Suprapubic skin (tissue), 4 donors: ENCODE results near the gene STOM. TPM values are rescaled to one million over a fixed set of nuclear protein-coding genes. Genes with fewer than 3 reads are reported as not detected.
A peak's percentile ranks its signal among the peaks of the same experiment; 100 is the strongest.

Experiments
- DNase-seq, 2 donors: peaks; one replicate each; pipeline ENCODE4 v3.0.0-alpha.2; 2019; ENCODE audit warnings: low spot score in 2 of 2
- H3K27ac ChIP-seq: fragments of 200-600 bp; sonication (generic); one replicate; pipeline ENCODE4 v1.5.1; 2019
- H3K27me3 ChIP-seq: fragments of 200-600 bp; sonication (generic); one replicate; pipeline ENCODE4 v1.5.1; 2019
- H3K36me3 ChIP-seq: fragments of 200-600 bp; sonication (generic); one replicate; pipeline ENCODE4 v1.5.1; 2019
- H3K4me1 ChIP-seq: fragments of 200-600 bp; sonication (generic); one replicate; pipeline ENCODE4 v1.5.1; 2019
- H3K4me3 ChIP-seq: fragments of 200-600 bp; sonication (generic); one replicate; pipeline ENCODE4 v1.5.1; 2019; ENCODE audit warnings: mild to moderate bottlenecking
- H3K9me3 ChIP-seq: fragments of 200-600 bp; sonication (generic); one replicate; pipeline ENCODE4 v1.5.1; 2019
- CTCF ChIP-seq, 2 donors: fragments of 200-600 bp in 1 of 2; fragments of 450-650 bp in 1 of 2; sonication (generic) in 1 of 2; IDR thresholded peaks; one replicate each; pipeline ENCODE4 v1.5.1; 2016 to 2019; ENCODE audit warnings: antibody characterized with exemption in 2 of 2, mild to moderate bottlenecking in 1 of 2, moderate library complexity in 1 of 2
- EP300 ChIP-seq: sonication (generic); formaldehyde crosslinking; IDR thresholded peaks from one replicate; pipeline ENCODE4 v1.6.1; 2017; ENCODE audit warnings: antibody characterized with exemption
- POLR2A ChIP-seq, 2 donors: fragments of 450-650 bp; IDR thresholded peaks; one replicate each; pipeline ENCODE4 v1.6.1; 2017; ENCODE audit warnings: antibody characterized with exemption in 2 of 2, mild to moderate bottlenecking in 2 of 2, moderate library complexity in 2 of 2
- POLR2AphosphoS5 ChIP-seq, 3 donors: sonication (generic); formaldehyde crosslinking; IDR thresholded peaks; one replicate each; pipeline ENCODE4 v1.6.1; 2017; ENCODE audit warnings: antibody characterized with exemption in 3 of 3
- WGBS: methylation state at CpG from one replicate; pipeline ENCODE4 v1.1.5; 2018; 5-methylcytosine and 5-hydroxymethylcytosine counted together
- total RNA-seq, 4 donors: library from RNA; depleted of rRNA; stranded (reverse); fragments of >200 nt; gene quantifications; one replicate each; pipeline ENCODE4 v1.1.0, GENCODE V29; 2016

STOM gene
- total RNA-seq, 4 donors from 2014 or later: 166 to 238 (median 185) TPM

DNA sequence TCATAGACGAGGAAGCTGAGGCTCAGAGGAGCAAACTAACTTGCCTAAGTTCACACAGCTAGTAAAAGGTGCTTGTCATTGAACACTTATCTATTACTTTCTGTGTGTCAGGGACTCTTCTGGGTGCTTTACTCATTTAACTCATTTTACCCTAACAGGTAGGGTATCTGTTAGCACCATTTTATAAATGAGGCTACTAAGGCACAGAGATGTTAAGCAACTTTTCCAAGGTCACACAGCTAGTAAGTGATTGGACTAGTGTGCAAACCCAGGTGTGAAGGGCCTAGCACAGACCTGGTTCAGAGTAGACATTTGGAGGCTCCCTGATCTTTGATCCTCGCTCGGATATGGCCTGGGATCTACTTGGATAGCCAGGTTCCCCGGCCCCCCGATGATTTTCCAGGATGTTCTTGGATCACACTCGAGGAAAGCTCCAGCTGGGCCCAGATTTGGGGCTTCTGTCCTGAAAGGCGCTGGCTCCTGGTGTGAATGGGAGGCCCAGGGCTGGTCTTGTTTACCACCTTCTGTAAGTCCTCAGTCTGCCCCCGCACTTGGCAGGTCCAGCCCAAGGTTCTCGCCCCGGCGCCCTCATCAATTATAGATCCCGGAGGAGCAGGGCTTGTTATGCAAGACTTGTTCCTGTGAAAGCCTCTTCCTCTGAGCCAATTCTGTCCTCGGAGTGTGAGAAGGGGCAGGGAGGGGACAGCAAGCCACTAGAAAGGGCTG lies 64.6 kb downstream of the STOM start:
- peak; percentile 87 to 91 for DNase-seq
- Histone ChIP-seq H3K9me3 (no peaks in the 10 kb centered on the region), H3K36me3 (peaks cover 81% of the 10 kb centered on the region), H3K4me1 (peaks cover 60% of the 10 kb centered on the region), H3K27me3 (no peaks in the 10 kb centered on the region), H3K27ac (peak overlapping the region; percentile 60), H3K4me3 (peak overlapping the region; percentile 62)
- TF ChIP-seq CTCF (IDR thresholded peaks at IDR 0.05) (no peak), POLR2AphosphoS5 (IDR thresholded peaks at IDR 0.05) (peak in 2 of 3 donors; percentile 28 to 58), POLR2A (IDR thresholded peaks at IDR 0.05) (no peak), EP300 (no peak)
- WGBS: 43% methylated on average over 8 of the region's 13 CpGs

GRCh38 chr9:121304707-121305106 lies 65.3 kb downstream of the STOM start:
- Histone ChIP-seq H3K27me3 (no peaks in the 10 kb centered on the region), H3K9me3 (no peaks in the 10 kb centered on the region), H3K4me1 (peaks cover 66% of the 10 kb centered on the region), H3K4me3 (peak overlapping the region; percentile 62), H3K36me3 (peaks cover 73% of the 10 kb centered on the region), H3K27ac (peak overlapping the region; percentile 22)
- peak; percentile 49 to 52 for DNase-seq
- TF ChIP-seq CTCF (IDR thresholded peaks at IDR 0.05): no peak
- TF ChIP-seq EP300: no peak
- no peak for TF ChIP-seq POLR2AphosphoS5 (IDR thresholded peaks at IDR 0.05)
- no peak for TF ChIP-seq POLR2A (IDR thresholded peaks at IDR 0.05)
- WGBS: 85% methylated on average over 1 of the region's 1 CpG

DNA sequence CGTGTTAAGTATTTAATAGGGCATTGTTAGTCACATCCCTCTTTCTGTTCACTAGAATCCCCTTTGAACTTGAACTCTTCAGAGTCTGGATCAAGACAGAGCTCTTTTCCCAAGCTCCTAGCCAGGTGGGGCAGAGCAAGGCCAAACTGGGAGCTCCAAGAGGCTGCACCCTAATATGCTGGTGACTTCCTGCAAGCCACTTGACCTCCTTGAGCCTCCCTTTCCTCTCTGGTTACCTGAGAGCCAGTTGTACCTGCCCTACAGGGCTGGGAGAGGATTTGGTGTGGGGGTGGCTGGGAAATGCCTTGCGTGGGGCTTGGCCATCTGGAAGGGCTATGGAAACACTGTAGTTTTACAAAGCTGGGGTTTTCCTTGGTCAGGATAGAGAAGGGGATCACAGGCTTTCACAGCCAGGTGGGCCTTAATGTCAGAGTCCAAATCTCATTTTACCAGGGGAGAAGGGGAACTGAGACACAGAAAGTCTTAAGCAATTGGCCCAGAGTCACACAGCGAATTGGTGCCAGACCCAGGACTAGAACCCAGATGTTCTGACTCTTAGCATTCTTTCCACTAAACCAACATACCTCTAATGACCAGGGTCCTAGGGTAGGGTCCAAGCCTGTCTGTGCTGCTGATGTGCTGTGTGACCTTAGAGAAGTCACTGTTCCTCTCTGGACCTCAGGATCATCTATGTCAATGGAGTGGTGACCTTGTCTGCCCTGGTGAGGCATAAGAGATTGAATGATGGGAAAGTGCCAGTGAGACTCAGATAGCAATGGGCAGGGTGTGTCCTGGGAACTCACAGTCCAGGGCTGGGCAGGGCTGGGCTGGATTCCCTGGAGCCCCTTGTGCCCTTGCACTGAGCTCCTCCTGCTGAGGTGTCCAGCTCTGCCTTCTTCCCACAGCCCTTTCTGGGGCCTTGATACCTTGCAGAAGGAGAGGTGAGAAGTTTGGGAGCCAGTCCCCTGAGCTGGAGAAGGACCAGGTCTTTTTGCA lies 66.3 kb downstream of the STOM start:
- Histone ChIP-seq H3K27me3 (no peaks in the 10 kb centered on the region), H3K4me3 (peak overlapping the region; percentile 62), H3K27ac (peak overlapping the region; percentile 22), H3K9me3 (no peaks in the 10 kb centered on the region), H3K36me3 (peaks cover 65% of the 10 kb centered on the region), H3K4me1 (peaks cover 76% of the 10 kb centered on the region)
- TF ChIP-seq EP300: no peak
- WGBS: 75% methylated on average over 3 of the region's 3 CpGs
- peak; percentile 61 to 64 for DNase-seq

DNA sequence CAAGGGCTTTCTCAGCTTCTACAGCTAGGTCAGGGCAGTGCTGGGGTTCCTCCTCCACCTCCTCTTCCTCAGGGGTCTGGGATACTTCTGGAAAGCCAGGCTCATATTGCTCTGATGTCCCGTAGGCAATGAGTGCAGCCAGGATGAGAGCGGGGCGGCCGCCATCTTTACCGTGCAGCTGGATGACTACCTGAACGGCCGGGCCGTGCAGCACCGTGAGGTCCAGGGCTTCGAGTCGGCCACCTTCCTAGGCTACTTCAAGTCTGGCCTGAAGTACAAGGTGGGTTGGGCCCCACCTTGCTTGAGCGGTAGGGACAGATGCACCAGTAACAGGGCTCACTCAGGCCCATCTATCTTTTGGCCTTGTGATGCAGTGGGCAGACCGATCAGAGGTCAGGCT lies 67.3 kb downstream of the STOM start:
- DNase-seq: peak; percentile 59 to 65
- H3K27ac ChIP-seq: peak overlapping the region; percentile 22
- H3K27me3 ChIP-seq: no peaks in the 10 kb centered on the region
- TF ChIP-seq CTCF (IDR thresholded peaks at IDR 0.05) (no peak), POLR2A (IDR thresholded peaks at IDR 0.05) (no peak), POLR2AphosphoS5 (IDR thresholded peaks at IDR 0.05) (no peak), EP300 (no peak)
- WGBS: 92% methylated on average over 6 of the region's 13 CpGs
- peak overlapping the region; percentile 62 for H3K4me3 ChIP-seq
- no peaks in the 10 kb centered on the region for H3K9me3 ChIP-seq
- peaks cover 85% of the 10 kb centered on the region for H3K4me1 ChIP-seq
- H3K36me3 ChIP-seq: peaks cover 55% of the 10 kb centered on the region

DNA sequence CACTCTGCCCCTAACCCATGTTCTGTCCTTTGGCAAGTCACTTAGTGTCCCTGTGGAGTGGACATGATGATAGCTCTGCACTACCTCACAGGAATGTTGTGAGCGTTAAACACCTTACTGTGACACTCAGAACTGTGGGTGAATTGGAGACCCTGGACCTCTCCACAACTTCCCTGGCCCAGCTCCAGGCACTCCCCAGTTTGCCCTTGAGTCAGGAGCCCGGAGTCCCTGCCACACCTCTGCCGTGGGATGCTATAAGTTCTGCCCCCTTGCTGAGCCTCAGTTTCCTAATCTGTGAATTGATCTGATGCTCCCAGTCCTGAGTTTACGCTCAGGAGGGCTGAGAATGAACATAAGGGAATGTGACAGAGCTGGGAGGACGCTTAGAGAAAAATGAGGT lies 67.7 kb downstream of the STOM start:
- 91% methylated on average over 5 of the region's 5 CpGs for WGBS

More for the DNA sequence above, 67.7 kb downstream of the STOM start:
- peaks cover 86% of the 10 kb centered on the region for H3K4me1 ChIP-seq
- no peaks in the 10 kb centered on the region for H3K9me3 ChIP-seq
- peak overlapping the region; percentile 62 for H3K4me3 ChIP-seq
- DNase-seq: peak; percentile 32 to 61
- peaks cover 51% of the 10 kb centered on the region for H3K36me3 ChIP-seq
- no peaks in the 10 kb centered on the region for H3K27me3 ChIP-seq
- no peak for TF ChIP-seq CTCF (IDR thresholded peaks at IDR 0.05)
- TF ChIP-seq EP300: no peak
- TF ChIP-seq POLR2AphosphoS5 (IDR thresholded peaks at IDR 0.05): no peak
- no peak for TF ChIP-seq POLR2A (IDR thresholded peaks at IDR 0.05)
- H3K27ac ChIP-seq: peak overlapping the region; percentile 12
